ENCODE measurements around the gene CYP1A2. TPM values are rescaled to one million over a fixed set of nuclear protein-coding genes. Genes with fewer than 3 reads are reported as not detected.
A peak's percentile ranks its signal among the peaks of the same experiment; 100 is the strongest.

CYP1A2 gene
- total and polyA plus RNA-seq, 2 of the 13 experiments (the other 11 are each of a cell fraction or from before 2014, with no cell fraction given): 0.07 TPM; not detected in 1

DNA sequence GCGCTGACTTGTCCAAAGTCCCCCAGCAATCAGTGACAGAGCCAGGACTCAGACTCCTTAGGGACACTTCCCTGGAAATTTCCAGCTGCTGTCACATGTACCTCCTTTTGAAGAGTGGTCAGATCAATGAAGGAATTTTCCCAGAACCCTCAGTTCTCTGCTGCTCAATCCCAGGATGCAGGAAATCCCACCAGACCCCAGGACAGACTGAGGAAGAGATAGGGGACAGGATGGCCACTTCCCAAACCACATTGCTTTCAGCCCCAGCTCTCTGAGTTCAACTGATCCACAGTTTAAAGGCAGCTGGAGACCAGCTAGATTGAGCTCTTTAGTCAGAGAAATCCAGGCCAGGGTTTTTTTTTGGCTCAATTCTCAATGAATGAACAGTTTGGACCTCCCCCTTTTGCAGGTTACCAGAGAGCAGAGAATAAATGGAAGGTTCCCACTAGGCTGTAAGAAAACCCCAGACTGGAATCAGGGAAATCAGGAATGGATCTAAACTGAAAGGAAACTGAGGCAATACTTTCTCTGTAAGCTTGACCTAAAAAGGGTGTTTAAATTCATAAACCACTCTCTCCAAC is 24.8 kb upstream of the CYP1A2 start (continued):
- TF ChIP-seq ZNF264 (CRISPR knock-in tag; IDR thresholded peaks at IDR 0.05): 0 out of 2 replicates have a peak, but pooled peaks have one; percentile 16
- TF ChIP-seq, protein P1, sequence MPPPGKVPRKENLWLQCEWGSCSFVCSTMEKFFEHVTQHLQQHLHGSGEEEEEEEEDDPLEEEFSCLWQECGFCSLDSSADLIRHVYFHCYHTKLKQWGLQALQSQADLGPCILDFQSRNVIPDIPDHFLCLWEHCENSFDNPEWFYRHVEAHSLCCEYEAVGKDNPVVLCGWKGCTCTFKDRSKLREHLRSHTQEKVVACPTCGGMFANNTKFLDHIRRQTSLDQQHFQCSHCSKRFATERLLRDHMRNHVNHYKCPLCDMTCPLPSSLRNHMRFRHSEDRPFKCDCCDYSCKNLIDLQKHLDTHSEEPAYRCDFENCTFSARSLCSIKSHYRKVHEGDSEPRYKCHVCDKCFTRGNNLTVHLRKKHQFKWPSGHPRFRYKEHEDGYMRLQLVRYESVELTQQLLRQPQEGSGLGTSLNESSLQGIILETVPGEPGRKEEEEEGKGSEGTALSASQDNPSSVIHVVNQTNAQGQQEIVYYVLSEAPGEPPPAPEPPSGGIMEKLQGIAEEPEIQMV (CRISPR knock-in tag; IDR thresholded peaks at IDR 0.05; ENCODE audit: low read depth): no peak
- no peak for TF ChIP-seq SMC3 (IDR thresholded peaks at IDR 0.05; ENCODE audit: low read length)
- no peak for TF ChIP-seq ZNF263 (CRISPR knock-in tag; IDR thresholded peaks at IDR 0.05)
- TF ChIP-seq THAP7 (CRISPR knock-in tag; IDR thresholded peaks at IDR 0.05): no peak
- TF ChIP-seq NBN (conservative IDR thresholded peaks at IDR 0.05): no peak
- no peak for TF ChIP-seq ERF (CRISPR knock-in tag; IDR thresholded peaks at IDR 0.05)
- no peak for TF ChIP-seq KDM1A (CRISPR knock-in tag; IDR thresholded peaks at IDR 0.05)
- no peak for TF ChIP-seq CHCHD3 (CRISPR knock-in tag; IDR thresholded peaks at IDR 0.05)
- TF ChIP-seq, protein P2, sequence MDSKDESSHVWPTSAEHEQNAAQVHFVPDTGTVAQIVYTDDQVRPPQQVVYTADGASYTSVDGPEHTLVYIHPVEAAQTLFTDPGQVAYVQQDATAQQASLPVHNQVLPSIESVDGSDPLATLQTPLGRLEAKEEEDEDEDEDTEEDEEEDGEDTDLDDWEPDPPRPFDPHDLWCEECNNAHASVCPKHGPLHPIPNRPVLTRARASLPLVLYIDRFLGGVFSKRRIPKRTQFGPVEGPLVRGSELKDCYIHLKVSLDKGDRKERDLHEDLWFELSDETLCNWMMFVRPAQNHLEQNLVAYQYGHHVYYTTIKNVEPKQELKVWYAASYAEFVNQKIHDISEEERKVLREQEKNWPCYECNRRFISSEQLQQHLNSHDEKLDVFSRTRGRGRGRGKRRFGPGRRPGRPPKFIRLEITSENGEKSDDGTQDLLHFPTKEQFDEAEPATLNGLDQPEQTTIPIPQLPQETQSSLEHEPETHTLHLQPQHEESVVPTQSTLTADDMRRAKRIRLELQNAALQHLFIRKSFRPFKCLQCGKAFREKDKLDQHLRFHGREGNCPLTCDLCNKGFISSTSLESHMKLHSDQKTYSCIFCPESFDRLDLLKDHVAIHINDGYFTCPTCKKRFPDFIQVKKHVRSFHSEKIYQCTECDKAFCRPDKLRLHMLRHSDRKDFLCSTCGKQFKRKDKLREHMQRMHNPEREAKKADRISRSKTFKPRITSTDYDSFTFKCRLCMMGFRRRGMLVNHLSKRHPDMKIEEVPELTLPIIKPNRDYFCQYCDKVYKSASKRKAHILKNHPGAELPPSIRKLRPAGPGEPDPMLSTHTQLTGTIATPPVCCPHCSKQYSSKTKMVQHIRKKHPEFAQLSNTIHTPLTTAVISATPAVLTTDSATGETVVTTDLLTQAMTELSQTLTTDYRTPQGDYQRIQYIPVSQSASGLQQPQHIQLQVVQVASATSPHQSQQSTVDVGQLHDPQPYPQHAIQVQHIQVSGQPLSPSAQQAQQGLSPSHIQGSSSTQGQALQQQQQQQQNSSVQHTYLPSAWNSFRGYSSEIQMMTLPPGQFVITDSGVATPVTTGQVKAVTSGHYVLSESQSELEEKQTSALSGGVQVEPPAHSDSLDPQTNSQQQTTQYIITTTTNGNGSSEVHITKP (CRISPR knock-in tag; IDR thresholded peaks at IDR 0.05; ENCODE audit: low read depth): peak; percentile 72; the same call in 1 of the 2 replicates
- TF ChIP-seq ZNF430 (CRISPR knock-in tag; IDR thresholded peaks at IDR 0.05): no peak
- TF ChIP-seq ZNF556 (CRISPR knock-in tag; IDR thresholded peaks at IDR 0.05; ENCODE audit: borderline replicate concordance): no peak
- TF ChIP-seq ZNF574 (CRISPR knock-in tag; IDR thresholded peaks at IDR 0.05): no peak; the same call in 1 of the 2 replicates
- TF ChIP-seq MBNL3 (CRISPR knock-in tag; conservative IDR thresholded peaks at IDR 0.05): no peak
- 0 out of 2 replicates have a peak, but pooled peaks have one; percentile 22 for TF ChIP-seq ATF5 (CRISPR knock-in tag; IDR thresholded peaks at IDR 0.05; ENCODE audit: low read depth)
- TF ChIP-seq GPN1 (CRISPR knock-in tag; IDR thresholded peaks at IDR 0.05; ENCODE audit: borderline replicate concordance): no peak
- TF ChIP-seq, protein P3, sequence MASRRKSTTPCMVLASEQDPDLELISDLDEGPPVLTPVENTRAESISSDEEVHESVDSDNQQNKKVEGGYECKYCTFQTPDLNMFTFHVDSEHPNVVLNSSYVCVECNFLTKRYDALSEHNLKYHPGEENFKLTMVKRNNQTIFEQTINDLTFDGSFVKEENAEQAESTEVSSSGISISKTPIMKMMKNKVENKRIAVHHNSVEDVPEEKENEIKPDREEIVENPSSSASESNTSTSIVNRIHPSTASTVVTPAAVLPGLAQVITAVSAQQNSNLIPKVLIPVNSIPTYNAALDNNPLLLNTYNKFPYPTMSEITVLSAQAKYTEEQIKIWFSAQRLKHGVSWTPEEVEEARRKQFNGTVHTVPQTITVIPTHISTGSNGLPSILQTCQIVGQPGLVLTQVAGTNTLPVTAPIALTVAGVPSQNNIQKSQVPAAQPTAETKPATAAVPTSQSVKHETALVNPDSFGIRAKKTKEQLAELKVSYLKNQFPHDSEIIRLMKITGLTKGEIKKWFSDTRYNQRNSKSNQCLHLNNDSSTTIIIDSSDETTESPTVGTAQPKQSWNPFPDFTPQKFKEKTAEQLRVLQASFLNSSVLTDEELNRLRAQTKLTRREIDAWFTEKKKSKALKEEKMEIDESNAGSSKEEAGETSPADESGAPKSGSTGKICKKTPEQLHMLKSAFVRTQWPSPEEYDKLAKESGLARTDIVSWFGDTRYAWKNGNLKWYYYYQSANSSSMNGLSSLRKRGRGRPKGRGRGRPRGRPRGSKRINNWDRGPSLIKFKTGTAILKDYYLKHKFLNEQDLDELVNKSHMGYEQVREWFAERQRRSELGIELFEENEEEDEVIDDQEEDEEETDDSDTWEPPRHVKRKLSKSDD (CRISPR knock-in tag; IDR thresholded peaks at IDR 0.05; ENCODE audit: low read depth): no peak
